Activated T-cell treated with anti-CD3 and anti-CD28 coated beads, Interleukin-2, amount 50 U/mL, for 48 hours (primary cell): ENCODE results near the gene LGALS7.

ENCODE experiments used
- DNase-seq, 2 experiments: peaks; one replicate each; pipeline ENCODE4 v3.0.0-alpha.2; 2020

The LGALS7 gene

DNA sequence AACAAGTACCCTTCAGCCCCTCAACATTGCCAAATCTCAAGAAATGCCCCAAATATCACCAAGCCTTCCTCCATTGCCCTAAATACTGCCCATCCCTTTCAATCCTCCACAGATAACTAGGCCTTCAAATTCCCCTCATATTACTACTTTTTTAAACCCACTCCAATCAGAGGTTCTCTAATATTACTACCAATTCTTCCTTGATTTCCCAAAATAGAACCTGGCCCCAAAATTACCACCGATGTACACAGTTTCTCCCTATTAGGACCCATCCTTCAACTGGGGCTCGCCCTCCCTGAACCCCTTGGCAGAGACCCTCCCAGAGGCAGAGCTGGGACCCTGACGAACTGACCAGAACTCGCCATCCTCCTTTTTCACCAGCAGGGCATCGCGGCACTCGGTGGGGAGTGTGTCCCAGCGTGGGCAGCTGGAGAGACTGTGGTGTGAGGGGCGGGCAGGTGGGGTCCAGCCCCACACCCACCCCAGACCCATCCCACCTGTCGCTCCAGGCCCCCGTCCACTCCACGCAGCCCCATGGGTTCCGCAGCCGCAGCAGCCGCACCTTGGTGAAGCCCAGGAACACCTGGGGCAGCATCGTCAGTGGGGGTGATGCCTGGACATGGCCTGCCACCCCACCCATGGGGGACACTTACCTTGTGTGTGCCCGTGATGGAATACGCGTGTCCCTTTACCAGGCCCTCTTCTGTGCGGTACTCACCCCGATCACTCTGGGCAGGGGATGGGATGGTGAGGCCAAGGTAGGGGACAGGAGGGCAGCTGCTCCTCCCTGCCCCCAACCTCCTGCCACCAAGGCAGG lies 35.2 kb downstream of the LGALS7 start:
- no peak for DNase-seq

DNA sequence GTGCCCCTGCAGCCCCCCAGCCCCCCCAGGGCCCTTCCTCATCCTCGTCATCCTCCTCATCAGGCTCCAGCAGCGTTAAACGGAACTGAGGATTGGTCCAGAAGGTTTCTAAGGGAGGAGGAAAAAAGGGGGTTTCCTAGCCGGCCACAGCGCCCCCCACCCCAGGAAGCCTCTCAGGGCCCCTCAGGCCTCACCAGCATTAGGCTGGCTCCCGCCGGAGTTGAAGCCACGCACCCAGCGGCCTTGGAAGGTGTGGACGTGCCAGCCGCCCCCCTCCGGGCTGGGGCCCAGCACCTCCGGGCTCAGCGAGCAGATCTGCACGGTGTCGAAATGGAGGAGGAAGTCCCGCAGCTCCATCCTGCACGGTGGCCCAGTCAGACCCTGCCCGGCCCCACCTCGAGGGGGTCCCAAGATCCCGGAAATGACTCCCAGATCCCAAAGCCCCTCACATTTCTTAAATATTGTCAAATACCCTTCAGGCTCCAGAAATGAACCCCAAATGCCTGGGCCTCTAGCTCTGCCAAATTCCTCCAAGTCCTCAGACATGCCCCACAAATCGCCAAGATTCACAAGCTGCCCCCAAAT lies 35.9 kb downstream of the LGALS7 start:
- no peak for DNase-seq

DNA sequence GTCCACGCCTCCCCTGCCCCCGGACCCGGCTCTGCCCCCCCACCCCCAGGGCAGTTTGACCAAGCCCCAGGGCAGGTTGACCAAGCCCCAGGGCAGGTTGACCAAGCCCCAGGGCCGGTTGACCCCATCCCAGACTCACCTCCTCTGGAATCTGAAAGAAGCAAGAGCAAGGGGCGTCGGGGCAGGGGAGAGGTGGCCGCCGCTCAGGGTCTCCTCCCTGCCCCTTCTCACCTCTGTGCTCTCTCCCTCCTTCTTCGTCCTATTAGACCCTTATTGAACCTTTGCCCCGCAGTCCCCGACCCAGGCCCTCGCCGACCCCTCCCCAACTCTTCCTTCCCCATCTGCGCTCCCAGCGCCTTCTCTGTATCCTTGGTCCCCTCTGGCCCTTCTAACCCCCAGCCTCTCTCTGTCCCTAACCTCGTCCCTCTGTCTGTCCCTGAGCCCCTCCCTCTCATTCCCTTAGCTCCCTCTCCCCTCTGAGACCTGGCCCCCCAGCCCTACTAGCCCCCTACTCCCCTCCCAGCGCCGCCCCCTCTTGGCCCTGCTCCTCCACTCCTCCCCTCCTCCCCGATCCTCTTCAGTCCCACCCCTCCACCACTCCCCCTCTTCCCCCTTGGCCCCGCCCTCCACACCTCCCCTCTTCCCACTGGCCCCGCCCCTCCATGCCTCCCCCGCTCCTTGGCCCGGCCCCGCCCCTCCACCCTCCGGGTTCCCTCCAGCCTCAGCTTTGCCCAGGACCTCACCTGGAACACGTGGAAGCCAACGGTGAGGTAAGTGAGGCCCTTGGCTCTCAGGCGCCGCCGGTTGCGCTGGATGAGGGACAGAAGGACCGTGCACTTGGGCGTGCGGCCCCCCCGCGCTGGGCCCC lies 36.7 kb downstream of the LGALS7 start:
- DNase-seq, result peak; percentile 71 to 78

DNA sequence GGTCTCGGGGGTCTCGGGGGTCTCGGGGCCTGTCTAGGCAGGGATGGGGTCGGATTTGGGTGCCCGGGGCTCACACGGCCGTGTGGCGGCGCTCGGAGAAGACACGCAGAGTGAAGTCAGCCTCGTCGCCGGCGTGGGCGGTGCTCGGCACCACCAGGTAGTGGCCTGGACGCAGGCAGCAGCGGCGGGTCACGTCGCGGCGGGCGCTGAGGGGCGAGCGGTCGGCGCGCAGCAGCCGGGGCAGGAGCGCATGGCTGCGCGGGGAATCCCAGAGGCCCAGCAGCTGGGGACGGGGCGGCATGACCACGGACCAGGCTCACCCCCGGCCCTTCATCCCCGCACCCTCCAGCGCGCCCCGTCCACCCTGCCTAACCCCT lies 37.3 kb downstream of the LGALS7 start:
- peak; percentile 67 to 77 for DNase-seq

DNA sequence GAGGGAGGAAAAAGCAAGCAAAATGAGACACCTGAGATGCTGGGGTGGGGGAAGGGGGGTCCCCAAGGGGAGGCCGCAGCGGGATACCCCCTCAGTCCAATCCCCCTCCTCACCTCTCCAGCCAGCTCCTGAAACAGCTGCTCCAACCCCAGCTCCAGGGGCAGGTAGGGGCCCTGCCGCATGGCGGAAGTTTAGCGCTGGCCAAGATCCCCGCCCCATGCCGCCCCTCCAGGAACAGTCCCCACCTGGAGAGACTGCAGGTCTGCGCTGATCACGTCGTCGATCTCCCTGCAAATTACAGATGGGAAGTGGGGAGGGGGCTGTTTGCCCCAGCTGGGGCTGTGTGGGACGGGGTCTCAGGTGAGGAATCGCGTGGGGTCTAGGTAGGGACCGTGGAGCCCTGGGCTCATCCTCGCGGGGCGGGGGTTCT lies 38.0 kb downstream of the LGALS7 start:
- peak; percentile 48 for DNase-seq

DNA sequence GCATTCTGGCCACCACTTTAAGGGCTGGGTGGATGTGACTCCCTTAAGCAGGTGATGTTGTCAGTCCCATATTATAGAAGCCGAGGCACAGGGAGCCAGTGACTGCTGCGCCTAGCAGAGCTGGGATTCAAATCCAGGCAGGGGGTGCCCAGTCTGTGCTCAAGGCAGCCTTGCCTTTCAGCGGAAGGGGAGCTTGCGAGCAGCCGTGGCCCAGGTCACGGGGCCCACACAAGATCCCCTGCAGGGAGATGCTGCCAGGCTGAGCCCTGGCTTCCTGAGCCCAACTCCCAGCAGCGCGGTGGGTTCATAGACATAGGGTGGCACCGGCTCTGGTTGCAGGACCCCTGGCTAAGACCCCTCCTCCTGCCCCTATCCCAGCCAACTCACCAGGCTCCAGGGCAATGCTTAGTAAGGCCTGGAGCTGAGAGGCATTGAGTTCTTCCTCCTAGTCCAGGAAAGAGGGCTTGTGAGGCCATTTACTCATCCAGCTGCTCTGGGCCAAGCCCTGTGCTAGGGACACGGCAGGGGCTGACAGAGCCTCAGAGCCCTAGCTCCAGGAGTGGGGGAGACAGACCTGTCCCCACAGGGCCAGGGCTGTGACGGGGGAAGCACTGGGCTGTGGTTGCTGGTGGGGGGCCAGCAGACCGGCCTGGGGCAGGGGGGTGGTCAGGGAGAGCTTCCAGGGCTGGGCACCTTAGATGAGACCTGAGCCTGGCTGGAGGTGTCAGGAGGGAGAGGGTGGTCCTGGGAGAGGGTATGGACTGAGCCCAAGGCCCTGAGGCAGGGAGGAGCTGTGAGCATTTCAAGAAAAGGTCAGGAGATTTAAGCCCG lies 38.7 kb downstream of the LGALS7 start:
- peak; percentile 44 to 55 for DNase-seq

DNA sequence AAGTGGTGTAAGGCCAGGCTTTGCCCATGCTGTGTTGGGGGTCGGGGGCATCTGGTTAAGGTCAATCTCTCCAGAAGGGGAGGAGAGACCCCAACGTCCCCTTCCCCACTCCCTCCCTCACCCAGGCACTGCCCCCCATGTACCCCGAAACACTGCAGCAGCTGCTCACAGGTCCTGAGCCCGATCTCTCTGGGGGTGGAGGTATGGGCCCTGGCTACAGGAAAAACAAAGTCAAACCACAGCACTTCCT lies 39.2 kb downstream of the LGALS7 start:
- no peak for DNase-seq

DNA sequence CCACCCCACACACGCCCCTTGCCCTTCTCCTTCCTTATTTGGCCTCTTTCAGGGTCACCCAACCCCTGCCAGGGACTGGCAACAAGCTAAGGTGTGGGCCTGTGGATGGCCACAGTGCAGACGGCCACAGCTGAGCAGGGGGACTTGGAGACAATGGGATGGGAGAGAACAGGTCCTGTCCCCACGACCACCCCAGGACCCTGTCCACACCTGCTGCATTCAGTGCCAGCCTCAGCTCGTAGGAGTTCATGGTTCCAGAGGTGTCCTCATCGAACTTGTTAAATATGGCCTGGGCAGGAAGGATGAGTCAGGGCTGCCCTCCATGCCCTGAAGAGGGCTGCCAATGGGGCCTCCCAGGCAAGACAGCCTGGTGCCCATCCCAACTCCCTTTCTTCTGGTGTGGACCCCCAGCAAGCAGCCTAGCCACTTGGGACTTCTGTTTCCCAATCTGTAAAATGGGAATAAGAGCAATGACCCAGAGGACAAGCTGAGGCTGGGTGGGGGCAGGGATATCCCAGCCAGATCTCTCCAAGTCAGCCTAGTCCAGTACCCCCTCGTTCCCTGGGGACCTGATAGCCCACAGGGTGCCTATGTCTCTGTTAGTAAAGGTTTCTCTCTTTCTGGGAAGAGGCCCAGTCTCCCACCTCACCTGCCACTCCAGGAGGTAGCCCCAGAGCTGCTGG lies 39.7 kb downstream of the LGALS7 start:
- DNase-seq, result peak in 1 of 2 experiments; percentile 42

DNA sequence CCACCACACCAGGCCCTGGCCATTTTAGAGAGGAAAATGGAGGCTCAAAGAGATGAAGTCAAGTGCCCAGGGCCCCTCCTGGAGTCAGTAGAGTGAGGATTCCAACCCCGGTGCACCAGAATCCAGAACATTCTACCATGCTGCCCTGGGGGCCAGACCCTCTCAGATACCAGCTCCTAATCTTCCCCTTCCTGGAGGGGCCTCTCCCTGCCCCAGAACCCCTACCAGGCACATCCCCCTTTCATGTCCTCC lies 40.1 kb downstream of the LGALS7 start:
- DNase-seq, result no peak

DNA sequence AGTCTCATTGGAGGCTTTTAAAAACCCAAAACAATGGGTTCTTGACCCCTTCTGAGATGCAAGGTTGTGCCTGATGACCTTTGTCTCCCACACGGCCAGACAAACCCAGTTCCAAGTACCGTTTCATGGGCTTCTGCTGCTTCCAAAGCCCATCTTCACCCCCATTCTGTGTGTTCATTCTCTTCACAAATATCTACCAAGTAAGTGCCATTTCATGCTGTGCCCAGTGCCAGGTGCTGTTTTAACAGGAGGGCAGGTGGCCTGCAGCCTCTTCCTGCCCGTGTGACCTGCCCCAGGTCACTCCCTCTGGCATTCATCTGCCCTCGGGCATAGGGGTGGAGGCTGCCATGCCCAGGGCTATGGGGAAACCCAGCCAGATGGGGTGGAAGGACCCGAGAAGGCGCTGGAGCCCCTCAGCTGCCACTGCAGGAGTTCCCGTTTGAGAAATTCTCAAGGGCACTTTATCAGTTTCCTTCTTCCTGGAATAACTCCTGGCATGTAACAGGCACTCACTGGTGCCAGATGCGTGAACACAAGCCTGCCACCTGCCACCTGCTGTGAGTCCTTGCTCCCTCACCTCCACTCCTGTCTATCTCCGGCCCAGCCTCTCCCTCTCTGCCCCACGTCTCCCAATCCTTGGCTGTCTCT lies 41.5 kb downstream of the LGALS7 start:
- DNase-seq, result no peak

DNA sequence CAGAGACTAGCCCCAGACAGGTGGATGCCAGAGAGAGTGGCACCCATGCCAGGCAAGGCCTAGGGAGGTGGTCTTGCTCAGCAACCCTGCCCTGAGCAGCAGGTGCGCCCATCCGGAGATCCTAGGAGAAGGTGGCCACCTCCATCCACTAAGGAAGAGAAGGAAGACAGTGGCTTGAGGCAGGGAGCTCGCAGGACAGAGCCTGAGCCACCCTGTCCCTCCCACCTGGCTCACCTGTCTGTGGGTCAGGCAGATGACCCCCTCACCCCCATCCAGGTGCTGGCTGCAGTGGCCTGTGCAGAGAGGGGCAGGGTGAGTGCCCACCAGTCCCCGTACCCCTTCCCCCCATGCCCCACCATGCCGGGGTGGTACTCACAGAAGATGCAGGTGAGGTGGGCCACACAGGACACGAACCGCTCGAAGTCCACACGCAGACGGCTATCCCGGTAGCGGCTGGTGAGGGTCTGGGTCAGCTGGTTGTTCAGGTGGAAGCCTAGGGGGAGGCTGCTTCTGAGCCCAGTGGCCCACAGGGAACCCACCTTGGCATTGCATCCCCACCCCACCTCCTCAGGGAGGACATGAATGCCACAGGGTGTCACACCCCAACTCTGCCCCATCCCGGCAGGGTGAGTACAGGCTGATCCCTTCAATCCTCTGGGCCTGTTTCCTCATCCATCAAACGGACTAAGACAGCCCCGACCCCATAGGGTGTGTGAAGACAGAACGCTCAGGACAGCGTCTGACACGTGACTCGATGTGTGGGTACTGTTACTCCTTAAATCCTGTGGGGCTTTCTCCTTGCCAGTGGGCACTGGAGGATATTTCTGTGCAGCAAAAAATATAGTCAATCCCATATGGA lies 42.4 kb downstream of the LGALS7 start:
- no peak for DNase-seq

DNA sequence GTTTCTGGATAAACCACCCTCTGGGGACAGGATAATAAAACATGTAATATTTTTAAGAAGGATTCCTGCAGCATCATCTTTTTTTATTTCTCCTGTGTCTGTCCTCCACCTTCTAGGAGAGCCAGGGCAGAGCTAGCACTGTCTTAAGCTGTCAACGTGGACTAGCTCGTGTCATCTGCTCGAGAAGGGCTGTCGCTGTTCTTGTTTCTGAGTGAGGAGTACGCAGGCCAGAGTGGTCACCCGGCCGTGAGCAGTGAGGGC lies 42.9 kb downstream of the LGALS7 start:
- DNase-seq, result no peak

DNA sequence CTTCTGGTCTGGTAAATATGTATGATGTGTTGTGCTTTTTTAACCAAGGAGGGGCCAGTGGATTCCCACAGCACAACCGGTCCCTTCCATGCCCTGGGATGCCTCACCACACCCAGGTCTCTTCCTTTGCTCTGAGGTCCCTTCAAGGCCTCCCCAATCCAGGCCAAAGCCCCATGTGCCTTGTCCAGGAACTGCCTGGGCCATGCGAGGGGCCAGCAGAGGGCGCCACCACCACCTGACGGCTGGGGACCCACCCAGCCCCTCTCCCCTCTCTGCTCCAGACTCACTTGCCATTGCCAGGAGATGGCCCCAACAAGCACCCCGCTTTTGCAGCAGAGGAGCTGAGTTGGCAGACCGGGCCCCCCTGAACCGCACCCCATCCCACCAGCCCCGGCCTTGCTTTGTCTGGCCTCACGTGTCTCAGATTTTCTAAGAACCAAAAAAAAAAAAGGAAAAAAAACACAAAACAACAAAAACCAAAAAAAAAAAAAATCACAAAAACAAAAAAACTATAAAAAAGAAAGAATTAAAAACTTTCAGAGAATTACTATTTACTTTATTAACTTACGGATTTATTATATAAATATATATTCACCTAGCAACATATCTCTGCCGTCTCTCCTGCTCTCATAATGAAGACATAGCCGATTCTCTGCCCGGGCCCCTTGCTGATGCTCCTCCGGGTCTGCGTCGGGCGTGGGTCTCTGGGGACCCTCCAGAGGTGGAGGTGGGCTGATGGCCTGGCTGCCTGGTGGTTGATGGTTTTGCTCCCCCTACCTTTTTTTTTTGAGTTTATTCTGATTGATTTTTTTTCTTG lies 43.5 kb downstream of the LGALS7 start:
- peak; percentile 84 to 88 for DNase-seq

DNA sequence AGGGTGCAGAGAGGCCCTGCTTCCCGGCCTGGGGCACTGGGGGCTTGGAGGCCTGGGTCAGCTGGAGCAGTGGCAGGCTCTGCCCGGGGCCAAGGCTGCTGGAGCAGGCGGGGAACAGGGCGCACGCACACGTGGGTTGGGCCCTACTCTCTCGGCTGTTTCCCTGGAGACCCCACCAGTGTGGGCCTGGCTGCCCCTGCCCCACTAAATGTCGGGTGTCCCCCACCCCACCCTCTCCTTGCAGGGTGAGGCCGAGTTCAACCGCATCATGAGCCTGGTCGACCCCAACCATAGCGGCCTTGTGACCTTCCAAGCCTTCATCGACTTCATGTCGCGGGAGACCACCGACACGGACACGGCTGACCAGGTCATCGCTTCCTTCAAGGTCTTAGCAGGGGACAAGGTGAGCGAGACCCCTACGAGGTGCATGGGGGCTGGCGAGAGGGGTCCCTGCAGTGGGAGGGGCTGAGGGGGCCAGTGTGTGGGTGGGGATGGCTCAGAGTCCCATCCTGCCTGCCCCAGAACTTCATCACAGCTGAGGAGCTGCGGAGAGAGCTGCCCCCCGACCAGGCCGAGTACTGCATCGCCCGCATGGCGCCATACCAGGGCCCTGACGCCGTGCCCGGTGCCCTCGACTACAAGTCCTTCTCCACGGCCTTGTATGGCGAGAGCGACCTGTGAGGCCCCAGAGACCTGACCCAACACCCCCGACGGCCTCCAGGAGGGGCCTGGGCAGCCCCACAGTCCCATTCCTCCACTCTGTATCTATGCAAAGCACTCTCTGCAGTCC lies 44.4 kb downstream of the LGALS7 start:
- no peak for DNase-seq

DNA sequence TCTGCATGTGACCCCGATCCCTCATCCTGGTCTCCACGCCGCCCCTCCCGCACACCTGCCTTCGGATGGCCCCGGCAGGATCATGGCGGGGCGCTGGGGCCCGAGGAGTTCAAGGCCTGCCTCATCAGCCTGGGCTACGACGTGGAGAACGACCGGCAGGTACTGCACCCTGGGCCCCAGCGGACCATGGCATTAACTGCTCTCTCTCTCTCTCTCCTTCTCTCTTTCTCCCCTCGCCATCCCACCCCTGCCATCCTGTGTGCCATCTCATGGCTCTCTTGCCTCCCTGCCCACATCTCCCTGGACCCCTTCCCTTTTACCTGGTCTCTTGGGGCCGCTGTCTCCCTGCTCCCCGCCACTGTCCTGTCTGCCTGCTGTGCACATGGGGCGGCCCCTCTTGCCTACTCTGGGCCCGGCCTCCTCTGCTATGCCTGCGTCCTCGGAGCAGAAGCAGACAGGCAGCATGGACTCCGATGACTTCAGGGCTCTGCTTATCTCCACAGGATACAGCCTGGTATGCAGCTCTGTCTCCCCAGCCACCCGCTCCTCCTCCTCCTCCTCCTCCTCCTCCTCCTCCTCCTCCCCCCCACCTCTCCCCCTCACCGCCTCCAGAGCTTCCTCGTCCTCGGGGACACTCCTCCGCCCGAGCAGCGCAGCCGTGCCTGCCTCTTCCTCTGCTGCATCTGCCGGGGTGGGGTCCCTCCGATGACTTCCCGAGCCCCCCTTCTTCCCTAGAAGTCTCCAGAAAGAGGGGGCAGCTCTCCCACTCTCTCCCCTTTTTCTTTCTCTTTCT lies 45.3 kb downstream of the LGALS7 start:
- no peak for DNase-seq

DNA sequence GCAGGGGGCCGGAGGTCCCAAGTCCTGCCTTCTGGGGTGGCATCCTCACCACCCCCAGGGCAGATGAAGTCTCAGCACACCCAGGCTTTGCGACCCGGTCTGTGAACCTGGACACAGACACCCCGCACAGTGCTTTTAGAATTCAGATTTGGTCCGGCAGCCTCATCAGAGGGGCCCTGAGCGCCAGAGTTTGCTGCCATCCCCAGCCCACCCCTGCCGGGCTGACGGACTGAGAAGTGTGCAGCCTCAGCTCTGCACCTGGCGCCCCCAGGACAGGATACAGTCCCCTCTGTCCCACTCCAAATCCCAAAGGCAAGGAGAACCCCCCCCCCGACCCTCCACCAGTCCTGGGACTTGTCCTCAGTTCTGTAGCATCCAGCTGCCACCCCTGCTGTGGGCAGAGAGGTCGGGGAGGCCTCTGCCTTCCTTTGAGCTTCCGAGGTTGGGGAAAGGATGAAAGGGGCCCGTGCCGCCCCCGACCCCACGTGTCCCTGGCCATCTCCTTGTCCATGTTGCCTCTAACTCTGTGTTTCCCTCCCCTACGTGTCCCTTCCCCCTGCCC lies 45.9 kb downstream of the LGALS7 start:
- DNase-seq, result no peak

DNA sequence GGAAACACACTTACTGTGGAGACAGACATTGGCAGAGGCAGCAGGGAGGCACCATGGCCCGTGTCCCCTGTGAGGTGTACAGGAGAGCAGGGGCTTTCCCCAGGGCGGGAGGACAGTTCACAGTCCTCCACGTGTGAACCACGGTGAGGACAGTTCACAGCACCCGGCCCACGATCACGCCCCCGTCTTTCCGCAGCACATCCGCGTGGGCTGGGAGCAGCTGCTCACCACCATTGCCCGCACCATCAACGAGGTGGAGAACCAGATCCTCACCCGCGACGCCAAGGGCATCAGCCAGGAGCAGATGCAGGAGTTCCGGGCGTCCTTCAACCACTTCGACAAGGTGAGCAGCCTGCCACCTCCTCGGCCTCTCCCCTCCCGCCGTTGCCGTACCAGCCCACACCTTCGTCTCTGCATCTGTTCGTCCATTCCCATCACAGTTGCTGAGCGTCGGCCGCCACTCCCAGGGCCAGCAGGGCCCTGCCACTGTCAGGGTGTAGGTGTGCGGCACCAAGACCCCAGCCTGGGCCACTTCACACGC lies 46.5 kb downstream of the LGALS7 start:
- peak in 1 of 2 experiments; percentile 36 for DNase-seq

DNA sequence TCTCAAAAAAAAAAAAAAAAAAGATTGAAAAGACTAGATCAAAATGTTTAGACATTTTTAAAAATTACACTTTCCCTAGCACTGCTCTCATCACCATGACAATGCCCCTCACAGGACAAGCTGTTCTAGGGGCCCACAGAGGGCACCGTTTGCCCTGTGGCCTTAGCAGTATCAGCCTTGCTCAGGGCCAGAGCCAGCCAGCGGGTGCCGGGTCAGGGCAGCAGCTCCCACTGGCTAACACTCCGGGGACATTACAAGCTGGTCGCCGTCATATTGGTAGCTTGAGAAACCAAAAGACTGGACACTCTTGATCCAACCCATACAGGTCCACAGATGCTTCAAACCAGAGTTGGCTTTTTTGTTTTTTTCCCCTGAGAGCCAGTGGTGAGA lies 47.0 kb downstream of the LGALS7 start:
- DNase-seq, result no peak
